CD4-positive, alpha-beta T cell treated with Interleukin-4 for 4 hours (primary cell): Measurements from ENCODE around the gene CASK.
"Not testable (repeated sequence)": the region's sequence is repeated elsewhere in the genome, so short reads cannot be mapped to it uniquely, and the experiment has no call there.

Source experiments
- DNase-seq: peaks from one replicate; pipeline ENCODE4 v3.0.0-alpha.2; 2020

Gene CASK

DNA sequence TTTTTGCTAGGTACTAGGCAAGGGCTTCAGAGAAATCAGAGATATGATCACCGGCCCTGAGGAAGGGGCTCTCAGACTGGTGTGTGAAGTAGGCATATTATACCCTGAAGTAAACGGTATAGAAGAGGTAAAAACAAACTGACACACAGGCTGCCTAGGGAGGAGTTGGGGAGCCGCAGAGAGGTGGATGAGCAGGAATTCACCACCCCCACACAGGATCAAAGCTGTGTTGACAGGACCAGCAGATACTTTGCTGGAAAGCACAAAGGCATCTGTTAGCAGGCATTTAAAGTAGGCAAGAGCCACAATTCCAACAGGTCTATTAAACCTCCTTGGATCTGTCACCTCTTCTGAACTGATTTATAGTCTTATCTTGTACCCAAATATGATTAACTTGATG is 306.4 kb downstream of the CASK start:
- no peak for DNase-seq

DNA sequence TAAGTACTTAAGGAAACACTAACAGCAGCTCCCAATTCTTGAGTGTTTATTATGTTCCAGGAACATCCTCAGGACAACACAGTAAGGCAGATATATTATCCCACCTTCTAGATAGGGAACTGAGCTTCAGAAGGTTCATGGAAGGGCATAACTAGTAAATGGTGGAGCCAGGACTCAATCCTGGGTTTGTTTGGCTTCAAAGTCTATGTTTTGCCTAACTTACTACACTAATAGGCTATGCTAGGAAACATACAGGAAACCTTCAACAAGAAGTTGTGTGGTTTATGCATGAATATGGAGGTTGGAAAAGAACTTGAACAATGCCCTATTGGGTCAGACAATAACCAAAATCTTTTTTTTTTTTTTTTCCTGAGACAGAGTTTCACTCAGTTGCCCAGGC is 307.1 kb downstream of the CASK start:
- no peak for DNase-seq

DNA sequence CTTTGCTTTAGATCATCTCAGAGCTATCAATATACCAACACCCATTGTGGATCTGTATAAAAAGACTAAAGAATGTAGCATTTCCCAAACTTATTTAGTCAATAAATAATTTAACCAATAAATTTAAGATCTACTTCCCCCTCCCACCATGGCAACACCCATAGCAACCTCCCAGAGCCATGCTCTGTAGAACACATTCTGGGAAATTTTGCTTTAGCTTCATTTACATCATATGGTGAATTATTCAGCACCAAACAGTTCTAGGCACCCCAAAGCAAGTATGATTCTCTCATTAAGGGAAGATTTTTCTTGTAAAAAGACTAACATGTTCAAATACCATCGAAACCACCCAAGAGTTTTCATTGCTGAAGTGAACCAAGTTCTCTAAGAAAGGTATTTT is 315.1 kb downstream of the CASK start:
- DNase-seq, result no peak

DNA sequence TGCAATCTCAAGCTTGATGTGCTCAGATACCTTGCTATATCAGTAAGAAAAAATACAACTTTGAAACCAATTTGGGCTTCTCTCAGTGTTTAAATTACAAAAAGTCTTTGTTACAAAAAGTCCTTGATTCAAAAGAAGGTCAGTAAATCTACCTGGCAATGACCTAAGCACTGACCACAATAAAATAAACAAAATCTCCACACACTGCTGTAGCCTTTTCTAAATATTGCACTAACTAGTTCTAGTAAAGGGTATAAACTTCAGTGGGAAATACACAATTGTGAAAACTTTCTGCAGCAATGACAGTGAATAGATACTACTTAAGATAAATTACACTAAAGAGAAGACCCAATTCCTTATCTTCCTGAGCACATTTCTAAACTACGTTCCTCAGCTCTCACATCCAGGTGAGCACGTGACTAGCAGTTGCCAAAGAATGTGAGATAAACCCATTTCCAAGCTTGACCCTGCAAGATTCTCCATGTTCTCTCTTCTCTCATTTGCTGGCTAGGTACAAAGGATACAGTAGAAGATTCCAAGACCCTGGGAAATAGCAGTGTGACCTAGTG is 316.0 kb downstream of the CASK start:
- DNase-seq, result no peak

DNA sequence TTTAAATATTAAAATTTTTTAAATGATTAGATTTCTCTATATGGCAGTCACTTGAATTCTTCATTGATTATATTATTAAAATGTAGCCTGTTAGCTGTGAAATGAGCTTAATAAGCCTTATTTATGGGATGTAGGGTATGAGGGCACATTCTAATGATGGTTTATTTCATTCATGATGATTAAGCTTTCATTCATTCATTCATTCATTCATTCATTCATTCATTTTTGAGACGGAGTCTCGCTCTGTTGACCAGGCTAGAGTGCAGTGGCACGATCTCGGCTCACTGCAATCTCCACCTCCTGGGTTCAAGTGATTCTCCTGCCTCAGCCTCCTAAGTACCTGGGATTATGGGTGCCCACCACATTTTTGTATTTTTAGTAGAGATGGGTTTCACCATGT is 317.3 kb downstream of the CASK start:
- not testable (repeated sequence) for DNase-seq

DNA sequence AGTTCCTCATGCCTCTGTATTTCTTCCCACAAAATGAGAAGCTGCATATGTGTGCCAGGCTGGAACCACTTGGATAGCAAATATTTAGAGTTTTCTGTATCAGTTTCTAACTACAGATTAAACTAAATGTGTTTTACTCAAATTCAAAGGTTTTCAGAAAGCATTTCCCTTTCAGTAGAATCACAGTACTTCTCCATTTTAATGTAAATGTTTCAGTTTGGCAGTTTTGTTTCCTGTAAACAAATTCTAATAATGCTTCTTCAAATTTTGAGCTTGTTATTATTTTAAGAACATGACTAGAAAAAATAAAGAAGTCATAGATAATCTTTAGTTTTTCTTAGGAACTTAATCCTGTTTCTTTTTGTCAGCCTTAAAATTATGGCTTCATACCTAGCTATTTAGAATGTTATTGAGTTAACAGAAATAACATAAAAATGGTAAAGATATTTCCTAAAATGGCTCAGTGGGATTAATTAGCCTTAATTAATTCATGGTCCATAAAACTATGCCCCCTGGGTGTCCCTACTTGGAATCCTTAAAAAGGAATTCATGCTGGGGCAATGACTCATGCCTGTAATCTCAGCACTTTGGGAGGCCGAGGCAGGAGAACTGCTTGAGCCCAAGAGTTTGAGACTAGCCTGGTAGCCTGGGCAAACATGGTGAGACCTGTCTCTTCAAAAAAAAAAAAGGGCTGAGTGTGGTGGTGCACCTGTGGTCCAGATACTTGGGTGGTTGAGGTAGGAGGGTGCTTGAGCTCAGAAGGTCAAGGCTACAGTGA is 318.4 kb downstream of the CASK start:
- DNase-seq, result no peak

DNA sequence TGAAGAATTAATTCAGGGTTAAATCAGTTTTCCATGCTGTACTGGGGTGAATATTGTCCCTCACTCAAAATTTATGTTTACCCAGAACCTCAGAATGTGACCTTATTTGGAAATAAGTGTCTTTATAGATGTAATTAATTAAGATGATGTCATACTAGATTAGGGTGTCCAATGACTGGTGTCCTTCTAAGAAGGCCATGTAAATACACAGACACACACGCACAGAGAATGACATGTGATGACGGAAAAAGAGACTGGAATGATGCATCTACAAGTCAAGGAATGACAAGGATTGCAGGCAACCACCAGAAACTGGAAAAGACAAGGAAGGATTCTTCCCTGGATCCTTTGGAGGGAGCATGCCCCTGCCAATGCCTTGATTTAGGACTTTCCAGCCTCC is 319.2 kb downstream of the CASK start:
- no peak for DNase-seq

DNA sequence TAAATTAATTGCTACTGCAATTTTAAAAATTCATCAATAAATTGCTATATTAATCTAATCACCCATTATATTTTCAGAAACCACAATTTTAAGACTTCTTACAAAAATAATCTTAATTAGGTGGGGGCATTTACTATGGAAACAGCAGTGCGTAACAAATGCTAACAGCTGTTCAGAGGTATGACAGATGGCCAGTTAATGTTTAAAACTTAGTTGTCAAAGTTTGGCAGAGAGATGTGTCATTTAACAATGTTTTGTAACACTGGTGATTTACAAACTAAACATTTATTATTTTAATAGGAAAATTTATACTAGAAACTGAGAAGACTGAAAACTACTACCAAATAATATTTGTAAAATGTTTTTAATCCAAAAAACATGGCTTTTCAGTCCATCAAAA is 319.8 kb downstream of the CASK start:
- no peak for DNase-seq

DNA sequence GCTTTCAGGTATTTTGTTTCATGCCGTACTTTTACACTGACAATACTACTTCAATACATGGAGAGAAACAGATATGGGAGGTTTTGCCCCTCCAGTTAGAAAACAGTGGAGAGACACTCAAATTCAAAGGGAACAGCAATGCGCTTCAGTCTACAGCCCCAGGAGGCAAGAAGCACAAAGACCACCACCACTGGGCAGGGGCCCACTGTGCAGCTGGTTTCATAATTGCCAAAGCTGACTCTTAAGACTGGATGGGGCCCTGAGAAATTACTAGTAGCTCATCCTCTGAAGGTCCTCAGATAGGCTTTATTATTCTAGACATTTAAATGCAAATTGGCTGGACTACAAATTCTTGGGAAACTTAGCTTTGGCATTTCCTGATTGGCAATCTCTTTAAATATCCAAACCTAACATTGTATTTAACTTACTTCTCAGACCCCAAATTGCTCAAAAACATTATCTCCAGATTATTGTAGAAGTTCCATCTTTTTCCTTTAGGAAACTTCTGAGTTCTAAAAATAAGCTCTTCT is 320.5 kb downstream of the CASK start:
- no peak for DNase-seq

DNA sequence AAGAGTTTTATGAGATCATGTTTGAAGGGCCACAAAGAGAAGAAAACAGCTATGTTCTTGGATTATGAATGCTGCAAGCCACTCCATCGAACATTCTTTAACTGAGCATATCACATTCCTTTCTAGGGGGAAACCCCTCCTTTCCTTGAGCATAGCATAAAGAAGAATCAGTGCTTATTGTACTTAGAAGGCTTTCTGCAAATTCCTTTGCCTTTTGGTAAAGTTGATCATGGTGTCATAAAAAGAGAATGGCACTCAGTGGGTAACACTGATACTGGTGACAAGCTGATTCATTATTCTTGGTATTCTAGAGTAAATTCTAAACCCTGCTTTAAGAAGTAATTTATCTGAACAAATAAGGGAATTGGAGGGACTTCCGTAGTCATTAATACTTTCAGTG is 323.1 kb downstream of the CASK start:
- no peak for DNase-seq

DNA sequence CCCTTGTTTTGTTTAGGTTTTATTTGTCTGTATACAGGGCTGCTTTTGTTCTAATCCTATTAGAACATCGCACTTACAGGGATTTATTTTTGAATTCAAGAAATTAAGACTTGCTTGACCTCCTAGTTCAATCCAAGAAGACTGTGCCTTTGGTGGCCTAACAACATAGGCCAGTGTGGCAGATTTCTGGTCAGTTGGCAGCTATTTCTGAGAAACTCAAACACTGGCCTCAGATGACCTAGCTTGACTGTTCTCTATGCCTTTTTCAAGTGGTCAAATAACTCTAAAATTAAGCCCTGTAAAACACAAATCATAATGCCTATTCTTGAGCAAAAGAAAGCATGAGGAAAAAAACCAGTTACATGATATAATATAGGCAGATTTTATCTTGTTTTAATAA is 323.8 kb downstream of the CASK start:
- DNase-seq, result no peak

DNA sequence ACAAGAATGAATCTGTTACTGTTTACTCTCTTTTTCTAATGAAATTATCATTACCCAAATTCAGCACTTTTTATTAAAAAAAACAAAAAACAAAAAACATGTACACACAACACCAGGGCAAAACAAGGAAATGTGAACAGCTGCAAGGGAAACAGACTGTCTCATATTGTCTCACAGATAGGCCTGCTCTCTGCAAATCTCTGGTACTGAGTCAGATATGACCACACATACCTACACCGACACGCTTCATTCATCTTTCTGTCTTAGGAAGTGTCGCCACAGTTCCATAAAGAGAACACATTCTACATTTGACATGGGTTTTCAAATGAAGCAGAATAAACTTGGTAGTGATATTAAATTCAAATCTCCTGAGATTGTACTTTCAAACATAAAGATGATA is 326.8 kb downstream of the CASK start:
- peak; percentile 10 for DNase-seq

DNA sequence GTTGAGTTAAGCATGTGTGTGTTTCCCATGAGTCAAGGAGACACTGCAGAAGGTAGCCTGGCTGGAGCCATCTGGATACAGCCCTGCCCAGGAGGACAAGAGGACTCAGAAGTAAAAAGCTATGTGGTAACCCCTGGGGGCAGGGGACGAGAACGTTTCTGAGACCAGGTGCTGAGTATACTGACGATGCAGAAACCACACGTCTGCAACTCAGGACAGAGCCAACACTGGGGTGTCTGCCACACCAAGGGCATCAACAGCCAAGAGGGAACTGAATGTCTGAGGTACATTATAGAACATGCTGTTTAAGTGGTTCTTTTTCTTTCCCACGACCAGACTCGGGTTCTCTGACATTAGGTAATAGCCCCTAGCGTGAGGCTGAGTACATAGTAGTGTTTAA is 328.7 kb downstream of the CASK start:
- no peak for DNase-seq

DNA sequence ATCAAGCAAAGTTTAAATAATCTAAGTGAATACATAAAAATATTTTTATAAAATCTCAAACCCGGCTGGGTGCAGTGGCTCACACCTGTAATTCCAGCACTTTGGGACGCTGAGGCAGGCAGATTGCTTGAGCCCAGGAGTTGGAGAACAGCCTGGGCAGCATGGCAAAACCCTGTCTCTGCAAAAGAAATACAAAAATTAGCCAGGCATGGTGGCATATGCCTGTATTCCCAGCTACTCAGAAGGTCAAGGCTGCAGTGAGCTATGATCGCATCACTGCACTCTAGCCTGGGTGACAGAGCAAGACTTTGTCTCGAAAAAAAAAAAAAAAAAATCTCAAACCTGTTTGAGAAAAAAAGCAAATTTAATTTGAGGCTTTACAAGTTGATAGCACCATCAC is 331.4 kb downstream of the CASK start:
- no peak for DNase-seq

DNA sequence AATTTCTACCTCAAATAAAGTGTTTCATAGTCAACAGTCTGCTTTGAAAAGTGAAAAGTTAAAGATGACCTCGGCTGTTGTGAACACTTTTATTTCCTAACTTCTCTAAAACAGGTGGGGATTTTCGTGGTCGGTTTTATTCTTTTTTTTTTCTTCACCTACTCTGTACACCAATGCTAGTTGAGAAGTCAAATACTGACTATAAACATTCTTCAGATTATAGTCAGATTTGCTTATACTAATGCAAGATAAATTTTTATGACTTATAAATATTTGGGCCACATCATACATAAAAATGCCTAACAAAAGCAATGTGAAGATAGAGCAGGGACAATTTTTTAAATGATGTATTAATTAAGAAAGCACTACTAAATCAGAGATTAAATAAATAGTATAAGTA is 332.7 kb downstream of the CASK start:
- no peak for DNase-seq

DNA sequence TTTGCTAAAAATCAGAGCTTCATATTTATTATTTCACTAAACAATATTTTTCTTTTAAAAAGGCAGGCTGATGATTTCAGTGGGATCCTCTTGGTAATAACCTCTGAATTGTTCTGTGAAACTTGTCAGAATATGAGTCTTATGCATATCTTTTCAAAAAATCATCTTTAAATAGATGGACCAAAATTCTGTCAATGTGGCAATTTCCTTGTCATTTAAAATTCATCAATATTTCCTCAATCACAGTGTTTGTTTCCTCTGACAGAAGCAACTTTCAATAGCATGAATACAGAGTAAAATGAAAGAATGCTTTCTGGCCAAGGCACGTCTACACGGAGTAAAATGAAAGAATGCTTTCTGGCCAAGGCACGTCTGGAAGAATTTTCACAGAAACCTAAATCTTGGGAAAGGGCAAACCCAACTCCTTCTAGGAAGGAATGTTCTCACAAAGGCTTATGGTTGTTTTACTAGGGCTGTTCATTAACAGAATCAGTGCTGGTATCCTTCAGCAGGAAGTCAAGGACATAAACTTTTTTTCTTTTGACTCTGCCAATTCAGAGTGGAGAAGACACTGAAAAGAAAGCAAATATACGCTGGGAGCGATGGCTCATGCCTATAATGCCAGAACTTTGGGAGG is 333.6 kb downstream of the CASK start:
- DNase-seq, result no peak

DNA sequence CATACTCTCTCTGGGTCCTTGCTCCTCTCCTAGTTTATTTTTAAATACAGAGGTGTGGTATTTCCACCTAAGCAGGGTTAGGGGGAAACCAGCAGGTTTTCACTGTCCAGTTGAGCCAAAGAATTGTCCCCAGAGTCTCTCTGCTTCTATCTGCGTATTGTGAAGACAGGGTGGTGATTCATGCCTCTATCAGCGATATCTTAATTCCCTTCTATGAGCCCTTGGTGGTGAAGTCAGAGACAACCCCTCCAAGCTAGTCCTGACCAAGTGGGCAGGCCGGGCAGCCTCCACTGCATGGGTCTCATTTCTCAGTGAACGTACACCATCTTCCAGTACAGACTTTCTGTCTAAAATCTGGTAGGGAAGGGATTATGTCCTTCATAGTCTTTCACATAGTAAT is 335.1 kb downstream of the CASK start:
- DNase-seq, result no peak

DNA sequence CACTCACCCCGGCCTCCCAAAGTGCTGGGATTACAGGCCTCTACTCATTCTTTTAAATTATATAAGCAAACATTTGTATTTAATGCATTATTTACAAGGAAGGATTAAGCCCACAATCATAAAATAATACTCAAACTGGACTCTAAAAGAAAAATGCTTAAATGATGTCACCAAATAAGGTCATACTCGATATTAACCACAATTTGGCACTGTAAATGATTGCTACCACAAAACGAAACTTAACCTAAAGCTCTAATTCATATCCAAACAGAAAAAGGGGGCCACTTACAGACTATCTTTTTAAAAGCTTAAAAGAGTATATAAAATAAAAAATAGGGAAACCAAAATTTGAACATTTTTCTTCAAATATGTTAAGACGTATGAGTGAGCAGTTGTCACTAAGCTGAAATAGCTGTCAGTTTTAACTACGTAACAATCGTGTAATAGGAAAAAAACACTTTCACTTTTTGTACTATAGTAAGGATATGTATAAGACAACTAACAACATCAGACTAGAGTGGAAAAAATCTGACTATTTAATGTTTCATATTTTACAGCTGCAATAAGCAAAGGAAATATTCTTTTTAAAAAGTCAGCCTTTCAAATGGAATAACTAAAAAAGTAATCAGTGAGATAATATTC is 342.8 kb downstream of the CASK start:
- DNase-seq, result no peak

DNA sequence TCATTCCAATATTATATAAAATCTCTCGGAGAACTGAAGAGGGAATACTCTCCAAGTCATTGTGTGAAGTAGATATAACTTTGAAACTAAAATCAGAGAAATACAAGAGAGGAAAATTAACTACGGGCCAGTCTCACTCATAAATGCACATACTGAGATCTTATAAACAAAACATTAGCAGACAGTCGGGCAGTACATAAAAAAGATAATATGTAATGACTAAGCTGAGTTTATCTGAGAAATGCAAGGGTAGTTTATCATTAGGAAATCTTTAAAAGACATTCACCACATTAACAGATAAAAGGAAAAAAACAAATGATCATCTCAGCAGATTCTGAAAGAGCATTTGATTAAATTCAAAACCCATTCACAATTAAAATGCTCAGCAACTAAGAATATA is 359.5 kb downstream of the CASK start:
- no peak for DNase-seq

DNA sequence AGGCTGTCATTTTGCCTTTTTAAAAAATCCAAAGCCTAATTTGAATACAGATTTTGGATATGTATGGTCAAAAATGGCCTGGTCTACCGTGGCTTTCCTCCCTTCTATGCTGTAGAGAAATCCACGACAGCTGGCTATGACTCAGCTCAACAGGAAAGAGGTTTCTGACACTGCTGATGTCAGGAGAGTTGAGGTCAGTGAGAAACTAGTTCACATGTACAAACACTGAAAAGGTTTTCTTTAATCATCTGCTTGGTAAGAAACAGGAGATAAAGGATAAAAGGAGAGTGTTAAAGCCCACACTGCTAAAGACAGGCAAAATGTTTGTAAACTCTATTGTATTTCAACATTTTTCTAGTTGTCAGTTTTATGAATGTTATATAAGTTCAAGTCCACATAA is 362.3 kb downstream of the CASK start:
- DNase-seq, result peak; percentile 68

DNA sequence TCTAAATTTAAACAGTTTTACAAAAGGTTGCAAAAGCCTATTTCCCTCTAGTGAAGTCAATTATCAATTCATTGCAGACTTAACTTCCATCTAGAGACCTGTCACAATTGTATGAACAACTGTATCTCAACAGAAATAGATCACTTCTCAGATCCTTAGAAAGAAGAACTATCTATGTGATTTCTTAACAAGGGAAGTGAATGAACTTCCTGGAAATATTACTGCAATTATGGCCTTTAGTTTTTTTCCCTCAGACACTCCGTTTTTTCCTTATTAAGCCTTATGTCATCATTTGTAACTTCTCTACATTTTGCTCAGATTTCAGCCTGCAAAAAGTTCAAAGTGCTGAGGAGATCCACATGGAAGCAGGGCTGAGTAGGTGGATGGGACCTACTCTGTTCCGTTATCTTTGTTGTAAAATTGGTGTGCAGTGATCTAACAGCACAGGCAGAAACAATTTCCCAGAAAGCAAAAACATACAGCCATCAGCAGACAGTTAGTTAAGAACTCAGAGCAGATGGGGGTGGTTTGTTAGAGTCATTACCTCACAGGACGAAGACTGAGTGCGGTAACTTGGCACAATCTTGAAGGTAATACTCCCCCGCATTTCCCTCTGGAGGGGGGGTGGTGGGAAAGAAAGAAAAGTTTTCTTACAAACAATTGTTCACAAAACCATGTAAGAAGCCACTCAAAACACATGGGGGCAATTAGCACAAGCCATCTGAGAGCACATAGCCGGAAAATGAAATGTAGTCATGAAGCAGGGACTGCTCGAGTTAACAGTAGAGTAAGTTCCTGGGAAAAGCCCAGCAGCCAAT is 363.9 kb downstream of the CASK start:
- peak; percentile 53 for DNase-seq

DNA sequence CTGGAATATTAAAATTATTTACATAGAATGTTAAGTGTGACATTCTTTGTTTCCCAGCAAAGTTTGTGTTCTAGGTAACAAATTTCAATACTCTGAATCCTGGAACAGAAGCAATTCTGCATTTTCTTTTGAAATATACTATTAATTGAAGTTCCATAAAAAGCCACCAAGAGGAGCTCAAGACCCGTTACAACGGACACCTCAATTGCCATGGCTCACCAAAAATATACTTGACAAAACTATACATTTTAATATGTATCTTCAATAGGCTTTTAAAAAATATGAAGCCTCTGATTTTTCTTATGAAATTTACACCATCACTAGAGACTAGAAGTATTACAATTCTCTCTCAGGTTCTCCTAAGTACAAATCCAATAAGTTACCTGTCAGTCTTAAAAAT is 364.8 kb downstream of the CASK start:
- DNase-seq, result peak; percentile 35

DNA sequence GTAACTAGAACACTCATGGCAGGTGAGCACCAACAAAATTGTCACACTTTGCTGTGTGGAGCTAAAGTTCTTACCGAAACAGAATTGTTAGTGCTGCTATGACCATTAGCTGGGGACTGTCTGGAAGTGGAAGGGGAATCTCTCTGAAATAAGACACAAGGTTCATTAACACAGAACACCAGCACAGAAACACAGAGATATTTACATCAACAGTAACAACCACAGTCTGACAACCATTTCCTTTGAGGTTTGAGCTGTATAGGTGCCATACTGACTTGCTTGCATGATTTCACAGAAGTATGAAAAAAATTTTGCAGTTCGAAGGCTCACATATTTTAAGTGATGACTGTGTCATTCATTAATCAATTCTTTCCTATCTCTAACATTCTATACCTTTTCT is 366.4 kb downstream of the CASK start:
- DNase-seq, result peak; percentile 67
